H1 (cell line): ENCODE data around the gene LPAR3. TPM values are rescaled to one million over a fixed set of nuclear protein-coding genes. Genes with fewer than 3 reads are reported as not detected.

Experiments used
- ASH2L ChIP-seq: fragments of 200-600, 300-600 bp; sonication (generic); IDR thresholded peaks from one replicate; pipeline ENCODE4 v1.7.1; 2017; ENCODE audit warnings: low read length
- CHD7 ChIP-seq: fragments of 300-600 bp; sonication (generic); IDR thresholded peaks from 2 replicates; pipeline ENCODE4 v1.7.1; 2012; ENCODE audit warnings: low read length, moderate library complexity, mild to moderate bottlenecking, inconsistent platforms; ENCODE audit not compliant: insufficient replicate concordance
- KDM4A ChIP-seq: IDR thresholded peaks from one replicate; pipeline ENCODE4 v1.7.1; 2012; ENCODE audit warnings: low read depth, mild to moderate bottlenecking, moderate library complexity, low read length, inconsistent platforms; ENCODE audit not compliant: severe bottlenecking
- RBBP5 ChIP-seq: IDR thresholded peaks from 2 replicates; pipeline ENCODE4 v1.7.1; 2012; ENCODE audit warnings: low read depth, mild to moderate bottlenecking, inconsistent platforms, low read length, moderate library complexity, borderline replicate concordance
- TAF1 ChIP-seq: IDR thresholded peaks from 2 replicates; pipeline ENCODE4 v1.6.1; 2011; ENCODE audit warnings: mild to moderate bottlenecking, low read depth, low read length
- polyA plus RNA-seq, 7 experiments: library from polyadenylated mRNA; depleted of rRNA in 3 of 7; stranded (reverse) in 5 of 7; unstranded in 2 of 7; fragments of >200 nt in 5 of 7; fragments of 200-250 nt in 2 of 7; gene quantifications; 1 replicate in 5 of 7; 2 replicates in 1 of 7; 4 replicates in 1 of 7; pipeline versions ENCODE4 v1.2.1 to v1.2.3, GENCODE V29; 2011 to 2013; ENCODE audit warnings: missing spikeins in 2 of 7, mixed read lengths in 2 of 7
- total RNA-seq: library from RNA; stranded (reverse); fragmentation: NEBNext Ultra II Directional; extraction: Animal tissue kit (Norgen Biotek cat#: 25700); gene quantifications from 2 replicates; pipeline ENCODE4 v1.2.1, GENCODE V29; 2021

Gene LPAR3
- total and polyA plus RNA-seq, 2 of the 8 experiments (the other 6 are each of a cell fraction or from before 2014, with no cell fraction given): 17.1 to 25.4 TPM

- TF ChIP-seq CHD7 (no peak), RBBP5 (peak; percentile 70; the same call in 1 of the 2 replicates), ASH2L (peak; percentile 64), KDM4A (no peak), TAF1 (0 out of 2 replicates have a peak, but pooled peaks have one; percentile 29)
- TF ChIP-seq, all 59 proteins: peak for 4
Observed at GRCh38 chr1:84907095-84907827, 14.3 kb upstream of the LPAR3 start (continued).
